Measurements from ENCODE around the gene IRF7.

IRF7 gene

DNA sequence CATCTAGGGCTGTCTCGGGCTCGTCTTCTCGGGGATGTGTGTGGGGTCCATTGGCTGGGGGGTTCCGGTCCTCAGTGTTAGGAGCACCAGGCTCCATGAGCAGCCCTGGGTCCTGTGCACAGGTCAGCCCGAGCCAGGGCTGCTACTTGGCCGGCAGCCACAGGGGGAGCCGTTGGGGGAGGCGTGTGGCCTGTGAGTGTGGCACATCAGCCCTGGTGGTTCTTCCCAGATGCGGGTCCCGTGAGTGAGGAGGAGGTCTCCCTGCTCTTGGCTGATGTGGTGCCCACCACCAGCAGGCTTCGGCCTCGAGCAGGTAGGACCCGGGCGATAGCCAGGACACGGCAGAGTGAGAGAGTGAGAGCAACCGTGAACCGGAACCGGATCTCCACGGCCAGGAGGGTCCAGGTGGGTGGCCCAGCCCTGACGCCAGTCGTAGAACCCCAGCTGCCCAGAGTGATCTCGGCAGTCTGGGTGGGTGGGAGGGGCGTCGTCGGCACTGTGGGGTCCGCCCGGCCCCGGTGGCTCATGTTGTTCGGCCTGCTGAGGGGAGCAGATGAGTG is 18.5 kb downstream of the IRF7 start:
- no peak overlapping the region for H2AFZ ChIP-seq (ENCODE audit: low read depth, low read length)
- H3K9me3 ChIP-seq (ENCODE audit: insufficient read depth, low read length): no peaks in the 10 kb centered on the region
- H3K36me3 ChIP-seq (replicated peaks; ENCODE audit: low read depth, low read length): peaks cover 52% of the 10 kb centered on the region
- H3K79me2 ChIP-seq (ENCODE audit: low read length): peaks cover 6% of the 10 kb centered on the region; the same call in 1 of the 2 replicates
- no peaks in the 10 kb centered on the region for H3K27me3 ChIP-seq (ENCODE audit: low read depth, low read length)
- H3K4me3 ChIP-seq (ENCODE audit: low read length): no peak overlapping the region
- H3K4me1 ChIP-seq (ENCODE audit: low read length): no peaks in the 10 kb centered on the region
- no peak overlapping the region for H3K27ac ChIP-seq (ENCODE audit: low read length)
- H4K20me1 ChIP-seq (ENCODE audit: insufficient read depth, low read length): no peaks in the 10 kb centered on the region
- H3K4me2 ChIP-seq (ENCODE audit: low read length): no peak overlapping the region
- H3K9ac ChIP-seq (ENCODE audit: low read length): no peak overlapping the region
- TF ChIP-seq, protein P1, sequence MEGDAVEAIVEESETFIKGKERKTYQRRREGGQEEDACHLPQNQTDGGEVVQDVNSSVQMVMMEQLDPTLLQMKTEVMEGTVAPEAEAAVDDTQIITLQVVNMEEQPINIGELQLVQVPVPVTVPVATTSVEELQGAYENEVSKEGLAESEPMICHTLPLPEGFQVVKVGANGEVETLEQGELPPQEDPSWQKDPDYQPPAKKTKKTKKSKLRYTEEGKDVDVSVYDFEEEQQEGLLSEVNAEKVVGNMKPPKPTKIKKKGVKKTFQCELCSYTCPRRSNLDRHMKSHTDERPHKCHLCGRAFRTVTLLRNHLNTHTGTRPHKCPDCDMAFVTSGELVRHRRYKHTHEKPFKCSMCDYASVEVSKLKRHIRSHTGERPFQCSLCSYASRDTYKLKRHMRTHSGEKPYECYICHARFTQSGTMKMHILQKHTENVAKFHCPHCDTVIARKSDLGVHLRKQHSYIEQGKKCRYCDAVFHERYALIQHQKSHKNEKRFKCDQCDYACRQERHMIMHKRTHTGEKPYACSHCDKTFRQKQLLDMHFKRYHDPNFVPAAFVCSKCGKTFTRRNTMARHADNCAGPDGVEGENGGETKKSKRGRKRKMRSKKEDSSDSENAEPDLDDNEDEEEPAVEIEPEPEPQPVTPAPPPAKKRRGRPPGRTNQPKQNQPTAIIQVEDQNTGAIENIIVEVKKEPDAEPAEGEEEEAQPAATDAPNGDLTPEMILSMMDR (IDR thresholded peaks at IDR 0.05; ENCODE audit: low read depth, low read length): no peak
- no peak for TF ChIP-seq EZH2phosphoT487 (IDR thresholded peaks at IDR 0.05; ENCODE audit: low read depth)

DNA sequence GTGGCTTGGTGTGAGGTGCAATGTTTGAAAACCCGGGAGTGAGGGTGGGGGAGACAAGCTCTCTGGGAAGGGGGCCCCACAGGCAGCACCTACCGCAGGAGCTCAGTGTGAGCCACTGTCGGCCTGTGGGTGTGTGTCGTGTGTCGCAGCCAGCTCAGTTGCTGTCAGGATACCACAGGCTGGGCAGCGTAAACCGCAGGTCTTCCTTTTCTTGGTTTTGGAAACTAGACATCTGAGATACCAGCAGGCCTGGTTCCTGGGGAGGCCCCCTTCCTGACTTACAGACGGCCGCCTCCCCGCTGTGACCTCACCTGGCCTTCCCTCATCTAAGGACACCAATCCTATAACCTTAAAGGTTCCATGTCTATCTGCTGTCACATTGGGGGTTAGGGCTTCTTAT is 19.4 kb downstream of the IRF7 start:
- no peaks in the 10 kb centered on the region for H3K4me1 ChIP-seq (ENCODE audit: low read length)
- H3K9me3 ChIP-seq (ENCODE audit: insufficient read depth, low read length): no peaks in the 10 kb centered on the region
- no peak overlapping the region for H3K9ac ChIP-seq (ENCODE audit: low read length)
- H3K79me2 ChIP-seq (ENCODE audit: low read length): peaks cover 6% of the 10 kb centered on the region; the same call in 1 of the 2 replicates
- H3K4me3 ChIP-seq (ENCODE audit: low read length): no peak overlapping the region
- H2AFZ ChIP-seq (ENCODE audit: low read depth, low read length): no peak overlapping the region
- peaks cover 45% of the 10 kb centered on the region for H3K36me3 ChIP-seq (replicated peaks; ENCODE audit: low read depth, low read length)
- H4K20me1 ChIP-seq (ENCODE audit: insufficient read depth, low read length): no peaks in the 10 kb centered on the region
- H3K27me3 ChIP-seq (ENCODE audit: low read depth, low read length): no peaks in the 10 kb centered on the region
- no peak overlapping the region for H3K4me2 ChIP-seq (ENCODE audit: low read length)
- no peak overlapping the region for H3K27ac ChIP-seq (ENCODE audit: low read length)
- no peak for TF ChIP-seq EZH2phosphoT487 (IDR thresholded peaks at IDR 0.05; ENCODE audit: low read depth)
- TF ChIP-seq, protein P1 (IDR thresholded peaks at IDR 0.05; ENCODE audit: low read depth, low read length): no peak

DNA sequence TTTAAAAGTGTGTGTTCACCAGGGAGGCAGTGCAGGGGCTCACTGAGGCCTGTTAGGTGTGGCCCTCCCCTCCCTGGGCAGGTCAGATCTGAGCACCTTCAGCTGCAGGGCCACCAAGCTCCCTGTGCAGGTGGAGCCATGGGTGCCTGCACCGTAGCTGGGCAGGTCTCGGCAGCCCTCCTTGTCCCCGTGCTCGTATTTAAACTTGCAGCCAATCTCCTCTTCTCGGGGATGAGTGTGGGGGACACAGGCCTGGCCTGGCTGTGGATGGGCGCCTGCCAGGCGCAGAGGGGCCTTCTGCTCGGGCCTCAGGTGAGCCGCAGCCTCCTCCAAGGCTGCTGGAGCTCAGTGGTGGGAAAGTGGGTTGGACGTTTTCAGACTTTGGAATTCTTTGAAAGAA is 20.4 kb downstream of the IRF7 start:
- Histone ChIP-seq H3K4me1 (ENCODE audit: low read length) (no peaks in the 10 kb centered on the region), H3K36me3 (replicated peaks; ENCODE audit: low read depth, low read length) (peaks cover 51% of the 10 kb centered on the region), H3K79me2 (ENCODE audit: low read length) (peaks cover 6% of the 10 kb centered on the region; the same call in 1 of the 2 replicates), H3K4me3 (ENCODE audit: low read length) (no peak overlapping the region), H3K27me3 (ENCODE audit: low read depth, low read length) (no peaks in the 10 kb centered on the region), H3K27ac (ENCODE audit: low read length) (no peak overlapping the region), H3K9ac (ENCODE audit: low read length) (no peak overlapping the region), H4K20me1 (ENCODE audit: insufficient read depth, low read length) (no peaks in the 10 kb centered on the region), H2AFZ (ENCODE audit: low read depth, low read length) (no peak overlapping the region), H3K4me2 (ENCODE audit: low read length) (no peak overlapping the region), H3K9me3 (ENCODE audit: insufficient read depth, low read length) (no peaks in the 10 kb centered on the region)
- TF ChIP-seq, protein P1 (IDR thresholded peaks at IDR 0.05; ENCODE audit: low read depth, low read length): no peak
- TF ChIP-seq EZH2phosphoT487 (IDR thresholded peaks at IDR 0.05; ENCODE audit: low read depth): no peak

DNA sequence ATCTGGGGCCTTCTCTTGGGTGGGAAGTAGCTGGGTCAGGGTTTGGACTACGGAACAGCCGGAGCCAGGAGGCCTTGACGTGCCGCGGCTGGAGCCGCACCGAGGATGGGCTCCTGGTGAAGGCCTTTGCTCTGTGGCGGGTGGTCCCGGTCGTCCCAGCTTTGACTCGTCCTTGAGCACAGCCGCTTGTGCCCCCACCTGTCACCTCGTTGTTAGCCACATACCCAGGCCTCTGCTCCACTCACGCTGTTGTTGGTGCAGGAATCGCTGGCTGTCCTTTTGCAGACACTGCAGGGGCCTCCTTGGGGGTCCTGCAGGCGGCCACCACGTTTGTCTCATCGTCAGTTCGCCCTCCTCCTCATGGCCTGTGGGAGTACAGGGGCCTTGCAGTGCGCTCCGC is 22.4 kb downstream of the IRF7 start:
- H3K36me3 ChIP-seq (replicated peaks; ENCODE audit: low read depth, low read length): peaks cover 55% of the 10 kb centered on the region

More for the DNA sequence above, 22.4 kb downstream of the IRF7 start:
- Histone ChIP-seq H4K20me1 (ENCODE audit: insufficient read depth, low read length) (0 out of 2 replicates have a peak, but pooled peaks cover 7% of the 10 kb centered on the region), H3K4me3 (ENCODE audit: low read length) (no peak overlapping the region), H3K27me3 (ENCODE audit: low read depth, low read length) (no peaks in the 10 kb centered on the region), H3K9me3 (ENCODE audit: insufficient read depth, low read length) (no peaks in the 10 kb centered on the region), H3K4me1 (ENCODE audit: low read length) (no peaks in the 10 kb centered on the region), H3K9ac (ENCODE audit: low read length) (no peak overlapping the region), H3K4me2 (ENCODE audit: low read length) (no peak overlapping the region), H2AFZ (ENCODE audit: low read depth, low read length) (no peak overlapping the region), H3K79me2 (ENCODE audit: low read length) (peaks cover 19% of the 10 kb centered on the region), H3K27ac (ENCODE audit: low read length) (no peak overlapping the region)
- TF ChIP-seq EZH2phosphoT487 (IDR thresholded peaks at IDR 0.05; ENCODE audit: low read depth): no peak
- TF ChIP-seq, protein P1 (IDR thresholded peaks at IDR 0.05; ENCODE audit: low read depth, low read length): no peak
